HG03139 (cell line): ENCODE data around the gene DOCK10.

Experiments
- ATAC-seq: cut with Tn5 transposase; IDR thresholded peaks from one replicate; pipeline ENCODE4 v1.9.1; 2021; ENCODE audit not compliant: unreplicated experiment

Gene DOCK10

DNA sequence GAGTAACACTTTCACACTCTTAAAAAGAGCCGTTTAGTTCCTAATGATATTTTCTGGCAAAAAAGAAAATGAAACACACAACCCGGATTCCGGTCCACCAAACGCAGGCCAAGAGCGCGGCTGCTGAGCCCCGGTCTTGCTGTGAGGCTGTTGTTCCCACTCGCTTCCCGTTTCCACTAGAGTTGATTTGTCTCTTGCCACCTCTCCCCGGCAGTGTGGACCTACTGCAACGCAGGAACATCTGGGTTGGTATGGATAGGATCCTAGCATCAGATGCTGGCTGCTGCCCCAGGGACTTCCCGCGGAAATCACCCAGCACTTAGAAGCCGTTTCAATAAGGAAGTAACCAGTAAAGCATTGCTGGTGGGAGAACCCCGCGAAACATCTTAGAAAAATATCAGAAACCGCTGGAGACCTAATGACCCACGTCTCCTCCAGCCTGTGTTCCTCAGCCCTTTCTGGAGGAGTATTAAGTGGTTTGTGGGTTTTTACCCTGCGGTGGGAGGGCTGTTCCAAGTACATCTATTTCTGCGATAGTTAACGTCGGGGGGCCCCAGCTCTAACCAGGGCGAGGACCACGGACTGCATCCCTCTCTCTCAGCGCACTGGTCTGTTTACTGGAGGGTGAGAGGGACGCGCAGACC is 939 bp downstream of the DOCK10 start:
- ATAC-seq, result peak; percentile 48

DNA sequence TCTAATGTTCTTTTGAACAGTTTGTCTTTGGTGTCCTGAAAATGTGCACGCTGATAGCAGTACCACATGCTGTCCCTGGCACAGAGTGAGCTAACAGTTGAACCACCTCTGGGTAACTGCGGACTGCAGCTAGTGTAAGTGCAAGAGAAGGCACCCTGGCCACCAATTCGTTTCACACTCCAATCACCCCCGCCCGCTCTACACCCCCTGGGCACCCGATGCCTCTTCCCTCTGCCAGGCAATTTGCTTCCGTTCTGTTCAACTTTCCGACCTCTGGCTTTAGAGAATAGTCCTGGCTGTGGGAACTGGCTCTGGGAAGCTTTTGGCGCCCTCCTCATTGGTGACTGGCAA is 1.4 kb downstream of the DOCK10 start:
- peak; percentile 16 for ATAC-seq

DNA sequence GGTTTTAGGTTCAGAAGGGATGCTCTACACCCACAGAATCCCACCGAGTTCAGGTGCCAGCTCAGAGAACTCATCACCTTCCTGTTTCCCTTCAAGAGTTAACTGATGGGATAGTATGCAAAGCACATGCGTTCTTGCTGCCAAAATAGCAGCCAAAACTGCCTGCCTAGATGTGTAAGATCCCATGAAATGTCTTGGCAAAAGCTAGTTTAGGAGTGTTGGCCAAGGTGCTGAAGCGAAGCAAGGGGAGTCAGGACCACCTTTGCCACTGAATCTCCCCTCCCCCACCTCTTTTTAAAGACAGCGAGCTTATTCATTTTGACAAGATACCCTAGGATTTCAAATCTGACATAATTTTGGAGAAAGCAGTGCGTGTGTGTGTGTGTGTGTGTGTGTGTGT is 2.1 kb downstream of the DOCK10 start:
- no peak for ATAC-seq

DNA sequence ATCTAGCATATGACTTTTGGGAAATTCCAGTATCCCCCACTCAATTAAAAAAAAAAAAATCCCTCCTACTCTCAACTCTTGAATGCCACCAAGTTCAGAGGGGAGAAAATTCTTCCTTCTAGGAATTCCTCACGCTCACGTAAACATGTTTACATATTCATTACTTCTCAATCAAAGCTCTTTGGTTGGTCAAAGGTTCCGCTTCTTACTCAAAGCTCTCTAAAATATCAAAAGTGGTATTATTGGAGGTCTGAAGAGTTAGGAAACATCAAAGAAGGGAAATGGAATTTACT is 4.1 kb downstream of the DOCK10 start:
- ATAC-seq, result no peak

DNA sequence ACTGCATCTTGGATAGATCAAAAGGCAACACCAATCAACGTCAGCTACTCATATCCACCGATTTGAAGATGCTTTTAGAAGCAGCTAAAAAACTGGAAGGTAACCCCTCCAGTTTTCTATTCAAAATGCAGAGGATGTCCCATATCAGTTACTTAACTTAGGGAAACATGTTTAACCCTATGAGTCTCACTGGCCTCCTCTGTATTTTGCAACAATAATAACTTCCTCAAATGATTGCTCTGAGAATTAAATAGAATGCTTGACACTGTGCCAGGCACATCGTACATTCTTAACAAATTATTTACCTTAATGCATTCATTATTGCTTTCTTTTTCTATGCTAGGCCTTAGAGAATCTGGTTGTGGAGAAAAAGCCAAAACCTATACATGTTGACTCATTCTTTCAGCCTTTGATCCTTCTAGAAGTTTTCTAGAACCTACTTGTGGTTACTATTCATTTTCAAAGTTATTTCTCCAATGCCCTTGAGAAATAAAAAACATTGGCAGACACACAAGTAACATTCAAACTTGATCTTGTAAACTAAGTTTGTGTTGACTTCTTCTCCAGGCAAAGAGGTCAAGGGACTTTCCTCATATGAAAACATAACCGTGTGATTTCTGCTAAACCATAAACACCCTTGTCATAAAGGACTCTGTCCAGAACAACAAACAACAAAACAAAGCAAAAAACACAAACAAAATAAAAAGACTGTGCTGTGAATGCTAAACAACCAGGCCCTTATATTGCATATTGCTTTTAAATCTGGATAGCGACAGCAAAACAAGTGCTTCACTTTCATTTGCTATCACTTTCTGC is 4.6 kb downstream of the DOCK10 start:
- no peak for ATAC-seq

DNA sequence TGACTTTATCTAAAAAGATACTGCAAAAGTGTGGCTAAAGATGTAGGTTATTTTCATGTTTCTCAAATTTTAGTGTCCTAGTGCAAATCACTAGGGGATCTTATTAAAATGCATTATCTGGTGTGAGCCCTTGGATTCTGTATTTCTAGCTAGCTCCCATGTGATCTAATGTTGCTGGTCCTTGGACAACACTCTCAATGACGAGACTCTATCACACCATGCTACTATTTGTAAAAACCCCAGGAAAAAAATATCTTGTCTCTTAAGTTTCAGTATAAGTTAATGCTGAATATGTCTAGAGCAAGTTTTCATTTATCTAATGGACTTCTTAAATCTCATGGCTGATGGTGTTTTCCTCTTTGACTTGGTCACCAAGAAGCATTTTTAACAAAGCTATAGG is 5.8 kb downstream of the DOCK10 start:
- ATAC-seq, result no peak

DNA sequence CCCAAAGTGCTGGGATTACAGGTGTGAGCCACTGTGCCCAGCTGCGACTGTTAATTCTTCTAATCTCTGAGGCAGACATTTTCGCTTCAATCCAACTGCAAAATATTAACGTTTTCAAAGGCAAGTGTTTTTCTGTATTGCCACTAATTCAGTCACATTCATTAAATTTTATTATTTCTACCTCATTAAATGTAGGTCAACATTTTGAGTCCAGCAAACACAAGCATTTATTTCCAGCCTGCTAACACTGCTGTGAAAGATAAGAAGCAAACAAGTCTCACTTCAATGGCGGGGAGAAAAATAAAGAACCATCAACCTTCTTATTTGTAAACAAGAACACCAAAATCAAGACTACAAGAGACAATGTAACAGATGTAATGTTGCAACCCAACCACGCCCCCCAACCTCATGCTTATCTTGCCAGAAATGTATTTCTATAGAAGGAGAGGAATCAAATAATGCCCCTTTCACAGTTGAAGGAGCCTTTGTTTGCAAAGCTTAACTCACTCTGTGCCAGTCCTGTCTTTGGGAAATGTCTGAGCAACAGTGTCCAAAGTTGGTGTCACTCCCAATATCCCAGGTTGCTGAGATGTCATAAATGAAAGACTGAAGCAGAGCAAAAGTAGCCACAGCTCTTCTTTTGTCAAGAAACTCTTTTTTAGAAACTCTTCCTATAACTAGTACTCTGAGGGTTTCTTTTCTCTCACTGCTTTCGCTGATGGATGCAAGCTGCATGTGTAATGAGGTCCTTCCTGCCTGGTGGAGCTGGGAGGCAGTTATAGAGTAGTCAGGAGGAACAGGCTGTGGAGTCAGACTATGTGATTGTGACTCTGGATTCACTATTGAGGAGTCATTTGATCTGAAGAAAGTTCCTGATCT is 8.6 kb downstream of the DOCK10 start:
- no peak for ATAC-seq

DNA sequence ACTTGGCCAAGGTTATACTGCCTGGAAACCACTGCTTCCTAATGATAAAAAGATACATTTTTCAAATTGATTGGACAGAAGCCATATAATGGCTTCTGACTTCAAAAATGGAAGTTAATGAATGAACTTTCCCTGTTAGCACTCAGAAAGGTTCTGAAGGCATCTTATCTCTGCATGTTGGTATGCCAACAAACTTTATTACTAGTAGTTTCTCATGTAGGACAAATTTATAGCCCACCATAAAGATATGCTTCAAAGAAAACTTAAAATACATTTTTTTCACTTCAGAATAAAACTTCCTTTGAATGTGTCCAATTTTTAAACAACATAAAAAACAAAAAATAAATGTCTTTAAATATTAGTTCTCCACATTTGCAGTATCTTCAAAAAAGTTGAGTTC is 10.0 kb downstream of the DOCK10 start:
- no peak for ATAC-seq

DNA sequence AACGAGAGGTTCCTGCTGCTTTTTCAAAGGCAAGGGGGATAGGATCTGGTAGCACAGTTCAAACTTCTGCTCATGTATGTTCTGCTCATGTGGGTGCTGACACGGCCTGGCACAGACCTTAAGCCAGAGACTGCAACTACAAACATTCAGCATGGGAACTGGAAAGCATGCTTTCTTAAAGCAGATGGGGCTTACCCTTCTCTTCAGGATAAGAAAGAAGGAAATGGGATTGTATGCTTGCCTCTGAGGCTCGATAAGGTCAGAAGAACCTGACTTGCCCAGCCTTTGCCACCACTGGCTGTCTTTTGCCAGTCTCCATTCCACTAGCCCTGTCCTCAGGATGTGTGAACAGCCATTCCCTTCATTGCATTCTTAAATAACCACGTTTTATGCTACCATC is 10.7 kb downstream of the DOCK10 start:
- ATAC-seq, result no peak

DNA sequence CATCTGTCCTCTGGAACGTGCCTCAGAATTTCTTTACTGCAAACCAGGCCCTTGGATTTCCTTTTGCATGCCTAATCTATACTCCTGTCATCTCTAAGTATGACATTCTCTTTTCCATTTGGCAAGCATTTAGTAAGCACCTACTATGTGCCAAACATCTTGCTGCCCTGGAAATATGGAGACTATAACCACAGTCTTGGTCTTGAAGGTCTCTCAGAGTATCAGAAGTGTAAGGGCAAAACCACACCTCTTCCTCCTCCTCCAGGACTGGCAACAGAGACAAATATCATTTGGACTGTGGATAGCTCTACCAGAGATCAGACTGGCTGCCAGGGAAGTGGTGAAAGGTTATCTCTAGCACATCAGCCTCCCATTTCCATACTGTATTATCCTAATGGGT is 11.4 kb downstream of the DOCK10 start:
- ATAC-seq, result no peak

DNA sequence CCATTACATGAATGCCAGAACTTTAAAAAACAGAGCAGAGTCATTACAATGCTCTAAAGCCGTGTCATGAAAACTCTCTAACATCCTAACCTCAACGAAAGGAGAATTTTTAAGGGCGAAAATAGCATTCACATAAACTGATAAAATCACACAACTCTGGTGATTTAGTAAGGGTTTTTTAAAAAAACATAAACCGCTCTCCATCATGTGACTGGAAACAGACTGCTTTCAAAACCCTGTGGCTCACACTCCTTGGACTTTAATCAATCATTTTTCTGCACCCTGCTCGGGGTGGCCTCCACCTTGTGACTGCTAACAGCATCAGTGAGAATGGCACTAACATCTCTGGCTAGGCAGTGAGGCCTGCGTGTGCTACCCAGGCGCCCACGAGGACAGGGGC is 12.1 kb downstream of the DOCK10 start:
- no peak for ATAC-seq

DNA sequence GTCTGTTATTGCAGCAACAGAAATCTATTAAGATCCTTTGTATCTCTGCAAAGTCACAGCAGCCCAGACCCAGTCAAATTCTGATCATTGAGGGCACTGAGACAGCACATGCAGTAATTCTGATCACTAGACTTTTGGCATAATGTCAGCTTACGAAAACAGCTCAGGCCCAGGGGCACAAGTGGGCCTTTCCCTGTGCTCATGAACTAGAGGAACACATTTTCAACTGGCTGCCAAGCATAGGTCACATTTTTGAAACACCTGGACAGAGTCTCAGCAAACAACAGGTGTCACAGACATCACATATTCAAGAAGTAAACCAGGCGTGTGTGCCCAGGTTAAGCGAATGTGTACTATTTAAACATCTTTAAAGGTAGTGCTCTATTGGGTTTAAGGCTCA is 13.7 kb downstream of the DOCK10 start:
- ATAC-seq, result no peak

DNA sequence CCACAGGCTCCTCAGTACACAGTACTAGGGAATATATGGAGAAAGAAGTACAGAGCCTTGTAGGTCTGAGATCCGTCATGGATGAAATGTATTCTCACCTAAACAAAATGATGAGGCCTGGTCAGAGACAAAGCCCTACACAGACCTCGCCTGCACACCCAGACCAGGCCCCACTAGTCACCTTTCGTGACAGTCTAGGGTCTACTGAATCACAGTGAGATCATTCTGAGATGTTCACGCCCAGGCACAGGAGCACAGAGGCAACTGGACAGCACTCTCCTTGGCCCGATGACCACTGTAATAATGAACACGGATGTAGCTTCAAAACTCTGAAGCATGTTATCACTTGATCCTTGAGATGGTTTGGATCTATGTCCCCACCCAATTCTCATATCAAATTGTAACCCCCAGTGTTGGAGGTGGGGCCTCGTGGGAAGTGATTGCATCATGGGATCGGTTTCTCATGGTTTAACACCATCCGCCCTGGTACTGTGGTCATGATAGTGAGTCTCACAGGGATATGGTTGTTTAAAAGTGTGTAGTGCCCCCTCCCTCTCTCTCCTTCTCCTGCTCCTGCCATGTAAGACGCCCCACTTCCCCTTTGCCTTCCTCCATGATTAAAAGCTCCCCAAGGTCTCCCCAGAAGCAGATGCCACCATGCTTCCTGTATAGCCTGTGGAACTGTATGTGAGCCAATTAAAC is 15.1 kb downstream of the DOCK10 start:
- no peak for ATAC-seq

DNA sequence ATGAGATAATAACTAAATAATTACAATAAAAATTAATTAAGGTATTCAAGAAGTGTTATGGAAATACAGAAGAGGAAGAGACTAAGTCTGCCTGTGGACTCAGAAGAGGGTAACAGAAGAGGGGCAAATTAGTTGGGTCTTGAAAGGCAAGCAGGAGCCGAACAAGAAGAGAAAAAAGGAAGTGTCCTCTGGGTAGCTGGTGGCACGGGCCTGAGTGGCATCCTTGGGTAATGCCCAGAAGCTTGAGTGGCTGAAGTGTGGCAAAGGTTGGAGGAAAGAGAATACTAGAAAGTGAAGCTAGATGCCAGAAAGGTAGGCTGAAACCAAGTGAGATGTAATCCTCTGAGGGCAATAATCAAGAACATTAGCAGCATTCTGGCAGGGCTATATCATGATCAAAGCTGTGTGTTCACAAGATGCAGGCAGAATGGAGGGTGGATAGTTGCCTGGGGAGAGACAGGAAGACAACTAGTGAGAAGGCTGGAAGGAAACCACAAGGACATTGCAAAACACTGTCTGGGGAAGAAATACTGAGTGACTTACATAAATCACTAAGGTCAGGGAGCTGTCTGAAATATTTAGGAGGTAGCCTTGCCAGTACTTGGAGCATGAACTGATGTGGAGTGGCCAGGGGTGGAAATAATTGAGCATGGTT is 16.2 kb downstream of the DOCK10 start:
- no peak for ATAC-seq

DNA sequence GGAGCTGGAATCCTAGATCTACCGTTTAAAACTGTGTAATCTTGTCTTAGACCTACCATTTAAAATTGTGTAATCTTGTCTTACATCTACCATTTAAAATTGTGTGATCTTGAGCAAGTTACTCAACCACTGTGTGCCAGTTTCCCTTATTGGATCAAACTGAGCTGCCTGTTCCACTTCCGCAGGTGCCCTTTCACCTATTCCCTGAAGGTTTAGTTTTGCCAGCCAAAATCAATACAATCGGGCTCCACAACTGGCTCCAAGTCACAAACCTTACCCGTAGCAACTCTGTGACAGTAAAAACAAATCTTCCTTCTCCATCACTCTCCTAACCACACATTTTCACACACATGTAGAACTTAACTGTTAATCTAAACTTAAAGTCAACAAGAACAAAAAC is 20.1 kb downstream of the DOCK10 start:
- no peak for ATAC-seq

DNA sequence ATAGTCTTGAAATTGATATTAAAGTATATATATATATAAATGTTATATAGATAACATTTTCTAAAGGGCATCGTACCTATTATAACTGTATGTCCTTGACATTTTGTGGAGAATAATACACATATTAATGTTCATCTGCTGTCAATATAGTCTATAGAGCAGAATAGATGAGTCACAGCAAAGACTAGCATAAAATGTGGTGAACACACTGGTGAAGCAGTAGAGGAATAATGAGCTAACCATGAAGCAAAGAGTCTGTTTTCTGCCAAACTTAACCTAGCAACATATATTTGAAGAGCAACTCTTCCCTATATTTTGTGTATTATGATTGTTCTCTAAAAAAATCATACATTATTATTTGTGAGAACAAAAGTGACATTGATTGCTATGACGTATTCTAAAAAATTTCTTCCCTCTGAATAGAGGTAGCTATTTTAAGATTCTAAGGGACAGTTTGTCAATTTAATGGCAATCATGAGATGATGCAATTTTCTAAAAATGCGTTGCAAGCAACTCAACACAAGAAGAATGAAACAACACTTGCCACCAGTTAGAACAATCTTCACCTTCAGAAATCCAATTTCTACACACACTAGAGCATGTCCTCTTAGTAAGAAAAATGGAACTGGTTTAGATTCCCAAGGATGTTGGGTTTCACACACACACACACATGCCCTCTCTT is 22.0 kb downstream of the DOCK10 start:
- ATAC-seq, result no peak

DNA sequence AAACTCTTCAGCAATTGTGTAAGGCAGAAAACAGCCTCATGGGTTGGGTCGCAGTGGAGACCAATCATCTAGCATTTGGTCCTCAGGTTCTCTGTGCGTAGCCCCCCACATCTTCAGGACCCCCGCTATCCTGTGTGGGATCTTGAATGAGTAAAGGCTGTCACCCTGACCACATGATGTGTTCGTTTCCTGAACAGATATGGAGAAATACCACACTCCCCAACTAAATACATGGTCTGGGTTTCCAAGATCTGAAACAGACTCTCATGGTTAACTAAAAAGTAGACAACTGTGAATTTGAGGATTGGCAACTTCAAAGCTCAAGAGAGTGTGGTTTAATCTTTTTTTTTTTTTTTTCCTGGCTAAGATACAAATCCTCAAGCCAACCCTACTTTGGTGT is 23.2 kb downstream of the DOCK10 start:
- ATAC-seq, result no peak

DNA sequence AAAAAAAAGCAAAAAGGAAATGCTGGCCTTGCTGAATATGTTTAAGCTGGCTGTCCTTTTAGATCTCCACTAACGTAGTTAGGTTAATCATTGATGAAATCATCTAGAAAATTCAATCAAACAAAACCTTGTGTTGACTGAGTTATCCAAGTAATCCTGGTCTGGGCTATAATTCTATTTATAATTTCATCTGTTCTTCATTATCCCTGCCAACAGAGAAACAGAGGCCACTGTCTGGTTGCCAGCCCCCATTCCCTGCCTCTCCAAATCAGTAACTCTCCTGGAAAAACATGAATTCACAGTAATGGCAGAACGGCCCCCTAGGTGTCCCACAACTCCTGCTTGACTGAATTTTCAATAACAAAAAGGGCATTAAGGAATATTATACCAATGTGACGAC is 24.6 kb downstream of the DOCK10 start:
- no peak for ATAC-seq

DNA sequence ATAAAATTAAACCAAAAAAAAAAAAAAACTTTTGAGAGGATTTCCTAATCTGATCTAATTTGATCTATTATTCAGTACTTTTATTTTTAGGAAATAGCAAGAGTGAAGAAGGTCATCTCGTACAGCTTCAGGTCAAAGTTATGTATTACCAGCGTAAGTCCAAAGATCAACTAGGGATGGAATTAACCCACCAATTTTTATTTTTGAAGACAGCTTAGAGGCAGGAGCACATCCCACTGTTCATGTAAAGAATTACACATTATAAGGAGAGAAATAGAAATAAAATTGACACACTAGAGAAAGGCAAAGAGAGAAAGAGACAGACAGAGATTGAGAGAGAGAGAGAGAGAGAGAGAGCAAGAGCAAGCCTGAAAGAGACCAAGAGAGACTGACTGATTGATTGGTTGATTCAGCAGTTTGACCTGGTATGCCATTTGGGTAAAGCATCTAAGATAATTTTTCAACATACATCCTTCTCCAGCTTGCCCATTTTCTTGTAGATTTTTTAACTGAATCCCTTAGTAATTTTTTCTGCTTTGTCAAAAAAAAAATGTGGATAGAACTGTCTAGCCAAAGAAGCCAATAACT is 25.1 kb downstream of the DOCK10 start:
- ATAC-seq, result no peak
